IMR-90 (cell line): Measurements from ENCODE around the gene DNAH5.

Experiments
- BHLHE40 ChIP-seq: fragments of 150-350 bp; IDR thresholded peaks from 2 replicates; pipeline ENCODE4 v1.6.1; 2016; ENCODE audit warnings: mild to moderate bottlenecking, low read depth, low read length
- POLR2A ChIP-seq: IDR thresholded peaks from 2 replicates; pipeline ENCODE4 v1.6.1; 2012; ENCODE audit warnings: mild to moderate bottlenecking, low read depth, low read length
- TF ChIP-seq, protein P1 (sequence below): conservative IDR thresholded peaks from 2 replicates; pipeline ENCODE4 v1.5.1; 2012; ENCODE audit warnings: mild to moderate bottlenecking, low read depth, low read length, improper control_type of control experiment
- TF ChIP-seq, protein P2 (sequence below): fragments of 150-350 bp; IDR thresholded peaks from 2 replicates; pipeline ENCODE4 v1.6.1; 2017; ENCODE audit warnings: mild to moderate bottlenecking, antibody characterized with exemption, low read length, low read depth

DNA sequence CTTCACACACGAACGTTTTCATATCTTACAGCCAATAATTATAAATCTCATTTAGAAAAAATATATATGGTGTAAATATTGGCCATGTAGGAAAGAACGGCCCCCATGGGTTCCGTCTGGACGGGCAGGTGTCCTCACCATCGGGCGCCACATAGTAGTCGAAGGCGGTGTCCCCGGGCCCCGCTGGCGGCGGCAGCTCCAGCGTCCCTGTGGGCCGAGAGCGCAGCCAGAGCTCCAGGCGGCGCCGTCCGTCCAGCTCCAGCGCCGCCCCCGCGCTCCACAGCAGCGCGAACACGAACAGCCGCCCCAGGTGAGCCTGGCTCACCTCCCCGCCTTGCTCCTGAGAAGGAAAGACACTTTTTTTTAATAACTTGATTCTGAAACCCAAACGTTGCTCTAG, 134.6 kb downstream of the DNAH5 start:
- TF ChIP-seq, protein P1, sequence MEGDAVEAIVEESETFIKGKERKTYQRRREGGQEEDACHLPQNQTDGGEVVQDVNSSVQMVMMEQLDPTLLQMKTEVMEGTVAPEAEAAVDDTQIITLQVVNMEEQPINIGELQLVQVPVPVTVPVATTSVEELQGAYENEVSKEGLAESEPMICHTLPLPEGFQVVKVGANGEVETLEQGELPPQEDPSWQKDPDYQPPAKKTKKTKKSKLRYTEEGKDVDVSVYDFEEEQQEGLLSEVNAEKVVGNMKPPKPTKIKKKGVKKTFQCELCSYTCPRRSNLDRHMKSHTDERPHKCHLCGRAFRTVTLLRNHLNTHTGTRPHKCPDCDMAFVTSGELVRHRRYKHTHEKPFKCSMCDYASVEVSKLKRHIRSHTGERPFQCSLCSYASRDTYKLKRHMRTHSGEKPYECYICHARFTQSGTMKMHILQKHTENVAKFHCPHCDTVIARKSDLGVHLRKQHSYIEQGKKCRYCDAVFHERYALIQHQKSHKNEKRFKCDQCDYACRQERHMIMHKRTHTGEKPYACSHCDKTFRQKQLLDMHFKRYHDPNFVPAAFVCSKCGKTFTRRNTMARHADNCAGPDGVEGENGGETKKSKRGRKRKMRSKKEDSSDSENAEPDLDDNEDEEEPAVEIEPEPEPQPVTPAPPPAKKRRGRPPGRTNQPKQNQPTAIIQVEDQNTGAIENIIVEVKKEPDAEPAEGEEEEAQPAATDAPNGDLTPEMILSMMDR, result no peak
- TF ChIP-seq, protein P2, sequence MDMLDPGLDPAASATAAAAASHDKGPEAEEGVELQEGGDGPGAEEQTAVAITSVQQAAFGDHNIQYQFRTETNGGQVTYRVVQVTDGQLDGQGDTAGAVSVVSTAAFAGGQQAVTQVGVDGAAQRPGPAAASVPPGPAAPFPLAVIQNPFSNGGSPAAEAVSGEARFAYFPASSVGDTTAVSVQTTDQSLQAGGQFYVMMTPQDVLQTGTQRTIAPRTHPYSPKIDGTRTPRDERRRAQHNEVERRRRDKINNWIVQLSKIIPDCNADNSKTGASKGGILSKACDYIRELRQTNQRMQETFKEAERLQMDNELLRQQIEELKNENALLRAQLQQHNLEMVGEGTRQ, result no peak
- TF ChIP-seq POLR2A (no peak), BHLHE40 (no peak)
